Stimulated activated CD8-positive, alpha-beta memory T cell treated with anti-CD3 and anti-CD28 coated beads, Interleukin-15, amount 100 ng/mL, for 1 hour (primary cell): ENCODE data around the gene KCNJ6.

Experiments used
- DNase-seq: peaks from one replicate; pipeline ENCODE4 v3.0.0-alpha.2; 2020; ENCODE audit warnings: low read depth

Gene KCNJ6

GRCh38 chr21:37817242-37817641, 99.0 kb downstream of the KCNJ6 start:
- DNase-seq = no peak

DNA sequence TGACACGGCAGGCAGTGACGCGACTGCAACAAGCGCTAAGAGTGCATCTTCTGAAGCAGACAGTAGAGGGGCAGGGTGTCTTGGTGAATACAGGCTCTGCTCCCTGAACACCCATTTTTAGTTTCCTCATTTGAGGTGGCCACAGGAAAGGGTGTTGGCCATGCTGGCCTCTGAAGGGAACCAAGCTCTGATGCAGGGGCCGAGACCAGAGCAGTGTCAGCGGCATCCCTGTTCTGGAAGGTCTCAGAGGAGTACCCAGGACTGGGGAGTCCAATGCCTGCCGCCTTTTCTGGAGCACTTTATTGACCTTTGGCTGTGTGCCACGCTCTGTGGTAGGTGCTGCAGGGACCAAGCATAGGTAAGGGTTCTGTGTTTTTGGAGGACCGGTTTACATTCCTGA, 100.4 kb downstream of the KCNJ6 start:
- no peak for DNase-seq

DNA sequence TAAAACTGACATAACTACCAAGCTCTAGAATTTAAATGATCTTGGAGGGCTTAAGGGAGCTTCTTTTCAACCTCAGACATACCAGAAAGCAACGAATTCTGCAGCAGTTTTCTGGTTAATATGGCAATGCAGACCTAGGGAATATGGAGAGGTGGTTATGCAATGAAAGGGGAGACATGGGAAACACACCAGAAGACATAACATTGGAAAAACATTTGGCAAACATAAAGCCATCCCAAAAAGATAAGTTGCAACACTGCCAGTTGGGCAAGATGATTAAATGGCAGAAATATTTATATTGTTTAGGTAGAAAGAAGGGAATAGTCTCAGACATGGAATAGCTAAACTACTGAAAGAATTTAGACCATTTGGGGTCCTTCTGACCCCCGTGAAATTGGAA, 104.5 kb downstream of the KCNJ6 start:
- DNase-seq = no peak

DNA sequence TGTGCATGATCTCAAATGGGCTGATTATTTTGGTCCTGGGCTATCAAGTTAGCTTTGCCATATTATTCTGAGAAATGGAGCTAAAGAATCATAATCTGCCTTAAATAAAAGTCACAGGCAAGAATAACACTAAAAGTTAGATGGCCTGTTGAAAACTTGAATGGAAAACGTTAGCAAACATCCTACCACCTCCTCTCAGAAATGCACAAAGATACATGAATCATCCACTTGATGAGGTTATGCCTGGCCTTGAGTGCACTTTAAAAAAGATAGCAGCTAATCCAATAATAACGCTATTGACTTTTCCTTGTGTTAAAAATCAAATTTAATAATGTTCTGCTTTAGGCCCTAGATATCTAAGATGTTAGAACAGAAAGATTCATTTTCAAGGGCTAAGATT, 108.0 kb downstream of the KCNJ6 start:
- no peak for DNase-seq

DNA sequence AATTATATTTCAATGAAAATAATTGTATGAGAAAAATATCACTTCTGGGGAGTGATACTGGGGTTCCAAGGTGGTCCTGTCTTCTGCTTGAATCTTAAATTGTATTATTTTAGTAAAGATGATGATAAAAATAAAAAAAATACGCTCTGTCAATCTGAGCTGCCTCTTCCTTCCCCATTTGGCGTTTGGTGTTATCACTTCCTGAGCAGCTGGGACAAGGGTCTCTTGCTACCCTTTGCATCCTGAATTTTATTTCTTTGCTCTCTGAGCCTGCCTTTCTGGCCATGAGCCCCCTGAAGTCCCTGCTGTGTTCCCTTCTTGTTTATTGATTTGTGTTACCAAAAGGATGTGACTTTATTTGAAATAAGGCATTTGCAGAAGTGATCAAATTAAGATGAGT, 111.0 kb downstream of the KCNJ6 start:
- no peak for DNase-seq

GRCh38 chr21:37804001-37804400, 112.3 kb downstream of the KCNJ6 start:
- no peak for DNase-seq

- no peak for DNase-seq
These were observed 113.1 kb downstream of the KCNJ6 start for GRCh38 chr21:37803101-37803651.

- DNase-seq = no peak
These were observed 115.7 kb downstream of the KCNJ6 start for GRCh38 chr21:37800456-37801061.

DNA sequence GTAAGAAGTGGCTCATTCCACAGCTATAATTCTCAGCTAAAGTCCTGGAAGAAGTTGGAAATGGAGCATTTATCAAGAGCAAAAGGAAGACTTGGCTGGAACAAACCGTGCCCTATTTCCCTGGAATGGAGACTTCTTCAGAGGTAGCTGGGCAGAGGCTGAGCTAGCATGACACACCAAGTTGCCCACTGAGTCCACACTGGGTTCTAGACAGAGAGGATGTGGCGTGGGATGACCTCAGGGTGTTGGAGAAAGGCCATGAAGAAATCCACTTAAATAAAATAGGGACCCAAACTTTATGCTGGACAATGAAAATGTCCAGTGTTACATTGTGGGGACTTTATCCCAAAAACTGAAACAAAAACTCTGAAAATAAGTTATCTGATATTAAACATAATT, 116.2 kb downstream of the KCNJ6 start:
- no peak for DNase-seq

GRCh38 chr21:37799211-37800056, 116.8 kb downstream of the KCNJ6 start:
- DNase-seq = no peak

DNA sequence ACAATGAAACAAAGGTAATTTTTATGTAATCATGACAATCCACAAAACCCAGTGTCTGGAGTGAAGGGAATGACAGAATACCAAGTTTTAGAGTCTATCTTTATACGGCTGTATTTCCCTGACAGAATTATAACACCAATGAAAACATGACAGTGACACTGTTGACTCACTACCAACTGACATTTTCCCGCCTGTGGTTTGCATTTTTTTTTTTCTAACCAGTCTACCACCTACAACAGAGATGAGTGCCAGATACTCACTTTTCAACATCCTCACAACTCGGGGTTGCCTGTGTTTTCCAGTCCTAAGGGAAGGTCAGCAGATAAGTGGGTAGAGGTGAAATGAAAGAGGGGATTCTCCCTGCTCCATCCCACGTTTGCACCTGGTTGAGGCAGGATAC, 118.9 kb downstream of the KCNJ6 start:
- no peak for DNase-seq

- no peak for DNase-seq
These were observed 120.2 kb downstream of the KCNJ6 start for GRCh38 chr21:37796011-37796410.

DNA sequence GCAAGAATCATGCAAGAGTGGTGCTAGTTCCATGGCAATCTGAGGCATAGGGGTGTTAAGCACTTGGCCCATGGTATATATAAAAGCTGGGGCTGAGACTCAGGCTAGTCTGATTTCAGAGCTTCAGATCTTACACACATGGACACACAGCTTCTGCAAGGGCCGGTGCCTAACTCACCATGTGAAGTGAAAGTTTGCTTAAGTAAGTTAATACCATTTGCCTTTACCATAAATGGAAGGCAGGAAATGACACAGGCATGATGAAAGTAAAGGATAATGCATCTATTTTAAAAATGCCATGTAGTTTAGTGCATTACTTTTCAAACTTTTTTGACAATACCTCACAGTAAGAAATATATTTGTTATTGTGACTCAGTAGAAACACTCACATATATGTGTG, 122.6 kb downstream of the KCNJ6 start:
- no peak for DNase-seq

DNA sequence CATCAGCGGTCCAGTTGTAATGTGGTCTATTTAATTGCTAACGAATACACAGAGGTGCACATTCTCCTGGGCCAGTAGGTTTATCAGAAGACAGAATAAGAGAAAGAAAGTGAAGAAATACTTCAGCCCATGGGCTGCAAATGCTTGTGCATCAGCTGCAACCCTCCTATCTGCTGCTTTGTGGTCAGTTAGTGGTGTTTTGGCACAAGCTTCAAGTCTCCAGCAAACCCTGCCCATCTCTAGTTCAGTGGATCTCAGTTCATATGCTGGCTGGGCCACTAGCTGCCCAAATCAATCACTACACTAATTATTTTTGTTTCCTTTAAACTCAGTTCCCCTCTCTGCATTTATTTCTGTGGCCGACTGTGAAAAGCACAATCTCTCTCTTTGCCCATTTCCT, 124.2 kb downstream of the KCNJ6 start:
- no peak for DNase-seq

DNA sequence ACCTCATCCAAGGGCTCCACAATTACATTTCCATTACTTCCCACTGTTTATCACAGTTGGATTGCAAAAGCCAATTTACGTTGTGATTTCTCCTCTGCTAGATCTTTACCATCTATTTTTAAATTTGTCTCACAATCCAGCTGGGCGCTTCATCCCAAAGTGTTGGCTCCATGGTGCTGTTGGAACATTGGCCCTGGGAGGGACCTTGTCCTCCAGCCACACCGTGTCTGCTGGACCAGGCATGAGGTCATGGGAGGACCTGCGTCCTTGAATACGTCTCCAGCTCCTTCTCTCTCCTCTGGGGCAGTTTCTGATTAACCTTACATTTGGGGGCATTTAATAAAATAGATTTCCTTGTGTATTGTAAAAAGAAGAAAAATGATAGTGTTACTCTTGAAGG, 125.4 kb downstream of the KCNJ6 start:
- no peak for DNase-seq

DNA sequence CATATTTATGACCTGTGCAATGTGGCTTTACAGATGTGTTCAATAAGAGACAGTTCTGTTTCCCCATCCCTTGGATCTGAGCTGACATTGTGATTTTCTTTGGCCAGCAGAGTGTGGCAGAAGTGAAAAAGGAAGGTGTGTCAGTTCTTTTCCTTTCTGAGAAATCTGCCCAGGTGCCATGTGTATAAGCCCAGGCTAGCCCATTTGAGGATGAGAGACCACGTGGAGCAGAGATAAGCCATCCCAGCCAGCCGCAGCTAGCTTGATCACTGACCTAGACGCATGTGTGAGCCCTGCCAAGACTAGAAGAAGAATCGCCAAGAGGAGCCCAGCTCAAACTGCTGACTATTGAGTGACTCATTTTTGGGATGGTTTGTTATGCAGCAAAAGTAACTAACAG, 127.8 kb downstream of the KCNJ6 start:
- no peak for DNase-seq

DNA sequence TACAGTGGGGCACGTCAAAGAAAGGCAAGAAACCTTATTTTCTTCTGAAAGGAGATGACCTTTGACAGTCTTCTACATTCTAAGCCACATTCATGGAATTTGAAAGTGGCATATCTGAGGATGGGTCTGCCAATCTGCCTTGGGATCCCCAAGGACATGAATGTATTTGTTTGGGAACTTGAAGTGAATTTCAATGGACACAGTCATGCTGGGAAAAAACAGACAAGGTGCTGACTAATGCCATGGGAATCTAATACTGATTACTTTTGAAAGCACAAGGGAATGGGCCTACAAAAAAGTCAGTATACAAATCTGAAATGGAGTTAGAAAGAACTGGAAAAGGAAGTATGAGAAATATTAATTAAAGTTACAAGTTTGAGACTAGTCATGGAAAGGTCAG, 128.8 kb downstream of the KCNJ6 start:
- DNase-seq = no peak

DNA sequence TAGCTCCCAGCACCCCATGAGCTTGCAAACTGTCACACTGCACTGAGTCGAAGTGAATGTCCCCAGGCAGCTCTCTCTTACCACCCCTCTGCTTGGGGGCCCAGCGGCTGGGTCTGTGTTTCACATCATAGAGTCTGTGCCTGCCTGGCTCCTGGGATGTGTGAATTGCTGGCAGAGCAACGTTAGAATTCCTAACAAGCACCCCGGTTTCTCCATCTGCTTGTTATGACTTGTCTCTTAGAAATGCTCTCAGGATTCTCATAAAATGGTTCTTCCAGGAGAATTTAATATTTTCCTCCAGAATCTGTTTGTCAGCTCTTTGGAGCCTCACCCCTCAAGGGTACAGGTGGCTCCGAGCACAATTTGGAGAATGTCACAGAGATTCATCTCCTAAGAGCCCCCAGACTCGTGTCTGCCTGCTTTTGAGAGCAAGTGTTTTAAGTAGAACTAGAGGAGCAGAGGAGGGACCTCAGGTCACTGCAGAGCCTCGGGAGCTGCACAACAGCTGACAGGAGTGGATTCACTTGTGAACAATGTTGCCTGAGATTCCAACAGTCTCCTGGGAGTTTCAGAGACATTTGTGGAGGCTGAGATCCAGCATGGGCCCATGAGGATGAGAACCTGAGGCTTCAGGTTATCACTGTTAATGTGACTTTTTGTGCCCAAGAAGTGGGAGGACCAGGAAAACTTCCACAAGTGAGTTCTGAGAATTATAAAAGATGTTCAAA, 131.5 kb downstream of the KCNJ6 start:
- no peak for DNase-seq

DNA sequence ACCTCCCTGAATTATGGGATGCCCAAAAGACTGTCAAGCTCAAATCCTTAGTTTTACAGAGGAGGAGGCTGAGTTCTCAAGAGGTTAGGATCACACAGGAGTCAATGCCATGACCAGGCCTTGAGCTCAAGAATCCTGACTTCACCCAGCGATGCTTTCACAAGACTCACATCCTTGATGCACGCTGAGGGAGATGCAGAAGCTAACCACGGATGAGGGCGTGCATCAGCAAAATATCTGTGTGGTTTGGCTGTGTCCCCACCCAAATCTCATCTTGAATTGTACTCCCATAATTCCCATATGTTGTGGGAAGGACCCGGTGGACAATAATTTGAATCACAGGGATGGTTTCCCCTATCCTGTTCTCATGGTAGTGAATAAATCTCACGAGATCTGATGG, 133.2 kb downstream of the KCNJ6 start:
- no peak for DNase-seq

- no peak for DNase-seq
These were observed 135.0 kb downstream of the KCNJ6 start for GRCh38 chr21:37780991-37781983.

DNA sequence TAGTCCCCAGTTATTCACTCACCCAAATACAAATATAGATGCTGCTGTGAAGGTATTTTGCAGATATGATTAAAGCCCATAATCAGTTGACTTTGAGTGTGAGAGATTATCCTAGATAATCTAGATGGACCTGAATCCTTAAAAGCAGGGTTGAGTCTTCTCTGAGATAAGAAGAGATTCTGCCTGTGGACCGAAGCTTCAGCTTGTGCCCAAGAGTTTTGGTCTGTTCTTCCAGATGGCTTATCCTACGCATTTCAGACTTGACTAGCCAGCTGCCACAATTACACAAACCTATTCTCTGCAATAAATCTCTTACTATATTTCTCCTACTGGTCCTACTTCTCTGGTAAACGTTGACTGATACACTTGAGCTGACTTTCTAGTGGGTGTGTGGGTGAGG, 145.1 kb downstream of the KCNJ6 start:
- no peak for DNase-seq

DNA sequence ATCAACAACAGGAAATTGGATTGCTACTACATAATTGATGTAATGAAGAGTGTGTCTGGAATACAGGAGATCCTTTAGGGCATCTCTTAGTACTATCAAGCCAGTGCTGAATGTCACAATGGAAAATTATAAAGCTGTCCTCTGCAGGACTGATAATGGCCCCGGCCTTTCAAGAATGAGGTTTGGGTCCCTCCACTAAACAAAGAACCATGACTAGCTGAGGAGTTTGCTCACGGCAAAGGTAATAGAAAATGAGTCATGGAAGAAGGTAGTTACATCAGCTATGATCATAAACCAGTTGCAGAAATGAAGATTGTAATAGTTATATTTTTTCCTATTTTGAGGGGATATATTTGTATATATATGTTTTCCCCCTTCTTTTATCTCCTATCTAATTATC, 145.8 kb downstream of the KCNJ6 start:
- DNase-seq = no peak
